ENCODE data around the gene CCRL2.
"Not testable (repeated sequence)": the region's sequence is repeated elsewhere in the genome, so short reads cannot be mapped to it uniquely, and the experiment has no call there.

CCRL2 gene

DNA sequence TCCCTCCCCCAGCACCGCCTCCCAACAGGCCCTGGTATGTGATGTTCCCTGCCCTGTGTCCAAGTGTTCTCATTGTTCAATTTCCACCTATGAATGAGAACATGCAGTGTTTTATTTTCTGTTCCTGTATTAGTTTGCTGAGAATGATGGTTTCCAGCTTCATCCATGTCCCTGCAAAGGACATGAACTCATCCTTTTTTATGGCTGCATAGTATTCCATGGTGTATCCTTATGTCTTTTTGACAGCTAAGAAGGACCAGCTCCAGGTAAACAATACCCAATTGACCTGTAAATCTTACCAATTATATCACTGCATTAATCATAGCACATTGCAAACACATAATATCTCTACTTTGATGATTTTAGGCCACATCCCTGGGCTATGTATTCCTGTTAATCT is 23.8 kb downstream of the CCRL2 start:
- not testable (repeated sequence) for DNase-seq

DNA sequence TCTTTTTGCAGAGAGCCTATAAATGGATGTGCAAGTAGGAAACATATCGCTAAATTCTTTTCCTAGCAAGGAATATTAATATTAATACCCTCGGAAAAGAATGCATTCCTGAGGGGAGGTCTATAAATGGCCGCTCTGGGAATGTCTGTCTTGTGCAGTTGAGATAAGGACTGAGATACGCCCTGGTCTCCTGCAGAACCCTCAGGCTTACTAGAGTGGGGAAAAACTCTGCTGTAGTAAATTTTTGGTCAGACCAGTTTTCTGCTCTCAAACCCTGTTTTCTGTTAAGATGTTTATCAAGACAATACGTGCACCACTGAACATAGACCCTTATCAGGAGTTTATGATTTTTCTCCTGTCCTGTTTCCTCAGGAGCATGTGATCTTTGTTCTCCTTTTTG is 24.8 kb downstream of the CCRL2 start:
- not testable (repeated sequence) for DNase-seq

DNA sequence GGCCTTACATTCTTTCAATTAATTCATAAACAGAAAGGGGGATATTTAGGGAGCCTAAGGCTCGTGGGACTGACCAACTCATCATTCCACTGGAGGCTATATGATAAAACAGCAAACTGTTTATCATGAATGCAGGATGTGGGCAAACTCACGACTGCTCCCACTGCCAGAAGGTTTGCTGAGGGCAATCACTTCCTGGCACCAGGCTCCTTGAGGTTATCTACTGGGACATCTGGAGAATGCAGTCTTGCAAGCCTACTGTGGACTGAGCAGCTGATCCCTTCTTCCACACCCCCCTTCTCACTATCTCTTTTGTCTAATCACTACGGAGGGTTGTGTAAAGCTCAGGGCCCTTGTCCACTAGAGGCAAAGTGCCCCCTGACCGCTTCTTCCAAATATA is 26.1 kb downstream of the CCRL2 start:
- not testable (repeated sequence) for DNase-seq

DNA sequence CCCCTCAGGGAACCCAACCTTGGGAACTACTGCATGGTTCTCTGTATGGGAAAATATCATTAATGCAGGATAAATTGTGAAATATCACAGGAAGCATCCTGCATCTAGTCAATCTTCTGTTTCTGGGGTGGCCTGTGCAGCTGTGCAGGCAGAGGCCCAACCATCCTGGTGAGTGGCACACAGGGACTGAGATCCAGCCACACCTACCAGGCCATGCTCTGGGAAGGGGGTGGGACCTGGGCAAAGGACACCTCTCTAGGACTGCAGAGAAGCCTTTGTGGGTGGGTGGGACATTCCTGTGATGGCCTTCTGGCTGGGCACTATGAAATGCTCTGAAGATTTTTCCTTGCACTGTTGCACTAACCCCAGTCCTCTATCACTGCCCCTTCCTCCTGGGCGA is 26.8 kb downstream of the CCRL2 start:
- no peak for DNase-seq

- DNase-seq = no peak
These were observed 28.1 kb downstream of the CCRL2 start for GRCh38 chr3:46435081-46435726.

GRCh38 chr3:46438831-46439230 is 31.8 kb downstream of the CCRL2 start:
- DNase-seq = no peak

- no peak for DNase-seq
These were observed 33.7 kb downstream of the CCRL2 start for GRCh38 chr3:46440531-46441294.

DNA sequence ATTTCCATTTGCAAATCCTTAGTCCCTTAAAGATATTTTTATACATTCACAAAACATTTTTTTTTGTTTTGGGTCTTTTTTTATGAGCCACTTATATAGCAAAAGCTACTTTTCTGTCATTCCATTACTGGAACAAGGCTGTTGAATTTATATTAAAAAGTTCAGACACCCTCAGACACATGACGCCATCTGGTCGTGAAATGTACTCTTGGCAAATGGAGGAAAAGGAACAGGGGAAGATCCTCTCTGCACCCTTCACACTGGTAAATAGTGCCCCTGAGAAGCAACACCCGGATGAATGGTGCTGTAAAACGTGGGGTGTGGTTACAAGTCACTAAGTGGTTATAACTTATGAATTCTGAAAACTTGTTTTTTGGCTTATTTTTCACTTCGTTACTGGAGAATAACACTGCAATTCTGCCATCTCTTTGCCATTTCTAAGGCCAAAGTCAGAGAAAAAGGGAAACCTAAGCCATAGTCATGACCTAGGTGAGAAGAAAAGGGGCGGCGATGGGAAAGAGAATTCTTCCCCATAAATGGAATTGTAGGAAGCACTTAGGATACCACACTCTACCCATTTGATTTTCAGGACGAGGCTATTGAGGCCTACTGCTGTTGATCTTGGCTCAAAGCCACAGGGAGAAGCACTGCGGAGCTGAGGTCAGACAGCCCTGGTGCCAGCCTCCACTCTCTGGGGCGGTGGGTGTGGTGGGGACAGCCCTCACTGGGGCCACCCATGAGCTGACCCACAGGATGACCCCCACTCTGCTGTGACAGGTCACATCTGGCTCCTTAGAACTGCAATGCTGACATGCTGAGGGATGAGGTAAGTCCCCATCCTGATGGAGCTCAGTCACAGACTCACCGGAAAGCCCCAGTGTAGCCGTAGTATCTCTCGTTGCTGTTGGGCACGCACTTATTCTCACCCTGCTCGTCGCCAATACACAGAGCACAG is 35.8 kb downstream of the CCRL2 start:
- DNase-seq = no peak

GRCh38 chr3:46447228-46447985 is 40.3 kb downstream of the CCRL2 start:
- no peak for DNase-seq

DNA sequence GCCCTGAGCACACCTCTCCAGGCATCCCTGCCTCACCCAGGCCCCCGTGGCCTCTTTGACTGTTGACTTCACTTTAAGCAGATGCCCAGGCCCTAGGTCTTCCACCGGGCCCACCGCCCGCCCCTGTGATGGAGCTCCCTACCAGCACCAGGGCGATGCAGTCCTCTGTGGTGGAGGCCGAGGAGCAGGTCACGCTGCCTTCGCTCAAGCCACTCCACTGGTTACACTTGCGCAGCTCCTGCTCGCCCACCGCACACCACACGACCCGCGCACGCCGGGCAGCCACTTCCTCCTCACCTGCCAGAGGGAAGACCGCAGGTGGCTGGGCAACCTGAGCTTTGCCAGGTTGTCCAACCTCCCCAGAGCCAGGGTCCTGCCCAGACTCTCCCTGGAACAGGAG is 41.7 kb downstream of the CCRL2 start:
- no peak for DNase-seq

GRCh38 chr3:46449755-46450552 is 42.9 kb downstream of the CCRL2 start:
- DNase-seq = no peak

- DNase-seq = no peak
These were observed 46.6 kb downstream of the CCRL2 start for GRCh38 chr3:46453526-46454208.

GRCh38 chr3:46454209-46454595 is 47.1 kb downstream of the CCRL2 start:
- no peak for DNase-seq

DNA sequence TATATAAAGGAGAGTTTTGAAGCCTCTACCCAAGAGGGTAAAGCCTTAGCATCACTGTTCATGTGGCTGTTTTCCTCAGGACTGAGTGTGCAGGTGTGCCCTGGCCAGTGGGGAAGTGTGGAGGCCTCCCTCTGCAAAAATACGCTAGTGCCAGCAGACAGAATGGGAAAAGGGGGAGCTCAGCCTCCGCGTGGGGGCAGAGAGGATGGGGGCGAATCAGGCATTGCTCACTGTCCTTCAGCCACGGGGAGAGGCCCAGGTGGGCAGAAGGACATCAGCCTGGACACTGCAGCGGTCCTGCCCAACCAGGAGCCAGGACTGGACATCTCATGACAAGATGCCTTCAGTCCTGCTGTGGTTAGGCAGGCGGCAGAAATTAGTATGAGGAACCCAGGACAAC is 47.5 kb downstream of the CCRL2 start:
- no peak for DNase-seq

- no peak for DNase-seq
These were observed 48.4 kb downstream of the CCRL2 start for GRCh38 chr3:46455231-46456115.

- no peak for DNase-seq
These were observed 49.1 kb downstream of the CCRL2 start for GRCh38 chr3:46456118-46456517.

Data from NCI-H187 treated with DMSO at 0.1 percent for 48 hours (cell line).